ENCODE data around the gene STYK1.

GRCh38 chr12:10607885-10608458 is 65.9 kb downstream of the STYK1 start:
- no peak for TF ChIP-seq CTCF (IDR thresholded peaks at IDR 0.05; ENCODE audit: insufficient read depth, low read length, poor library complexity, severe bottlenecking)
- TF ChIP-seq EZH2phosphoT487 (conservative IDR thresholded peaks at IDR 0.05; ENCODE audit: low read length) = no peak
